Nephron (organoid): ENCODE data around the gene NRP1.
"Not testable (repeated sequence)": the region's sequence is repeated elsewhere in the genome, so short reads cannot be mapped to it uniquely, and the experiment has no call there.

Experiments used
- H3K27ac Mint-ChIP-seq, 3 experiments: 2 replicates each; pipeline ENCODE4 v1.8.0; 2020; ENCODE audit warnings: mixed read lengths in 3 of 3, mild to moderate bottlenecking in 2 of 3, moderate library complexity in 1 of 3
- H3K27me3 Mint-ChIP-seq: 2 replicates; pipeline ENCODE4 v1.8.0; 2021; ENCODE audit warnings: low read depth, mild to moderate bottlenecking, moderate library complexity, mixed read lengths
- H3K36me3 Mint-ChIP-seq: 2 replicates; pipeline ENCODE4 v1.8.0; 2020; ENCODE audit warnings: low read depth, mixed read lengths
- H3K4me1 Mint-ChIP-seq: 2 replicates; pipeline ENCODE4 v1.8.0; 2020; ENCODE audit warnings: mixed read lengths
- H3K4me3 Mint-ChIP-seq, 3 experiments: 2 replicates each; pipeline ENCODE4 v1.8.0; 2020; ENCODE audit warnings: mild to moderate bottlenecking in 3 of 3, mixed read lengths in 3 of 3, moderate library complexity in 2 of 3
- H3K9me3 Mint-ChIP-seq: 2 replicates; pipeline ENCODE4 v1.8.0; 2020; ENCODE audit warnings: mixed read lengths
- CTCF ChIP-seq, 3 experiments: fragments of 200-600 bp; sonication (generic); IDR thresholded peaks; one replicate each; pipeline ENCODE4 v1.5.0; 2021; ENCODE audit warnings: antibody characterized with exemption in 3 of 3; ENCODE audit not compliant: unreplicated experiment in 3 of 3

The NRP1 gene

DNA sequence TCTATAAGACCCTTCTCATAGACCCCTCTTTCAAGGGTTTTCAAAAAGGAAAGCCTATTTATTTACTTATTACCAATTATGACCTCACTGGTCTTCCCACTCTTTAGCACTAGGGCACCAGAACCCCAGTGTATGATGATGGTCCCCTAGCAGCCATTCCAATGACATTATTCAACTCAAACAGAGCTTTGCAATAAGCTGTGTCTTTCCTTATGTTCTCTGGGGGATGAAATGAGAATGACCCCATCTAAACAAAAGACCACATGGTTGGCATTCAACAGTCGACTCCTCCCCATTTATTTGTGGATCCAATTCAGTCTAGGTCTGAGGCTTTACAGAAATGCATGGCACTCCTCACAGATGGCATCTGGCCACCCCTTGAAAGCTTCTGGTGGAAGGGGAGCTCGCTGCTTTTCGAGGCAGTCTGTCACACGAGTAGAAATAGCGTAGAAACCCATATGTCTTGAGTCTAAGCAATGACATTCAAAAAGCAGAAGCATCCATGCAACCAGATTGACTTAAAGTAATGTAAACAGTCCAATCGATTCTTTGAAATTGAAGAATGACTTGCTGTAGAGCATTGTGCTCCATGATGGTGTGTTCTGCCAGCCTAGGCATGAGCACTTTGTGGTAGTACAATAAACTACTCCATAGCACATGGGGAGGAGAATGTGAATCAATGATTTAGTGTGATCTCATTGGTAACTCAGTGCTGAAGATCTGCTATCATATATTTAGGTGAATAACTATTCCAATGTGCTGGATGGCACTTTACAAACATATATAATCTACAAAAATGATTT, 29.8 kb downstream of the NRP1 start:
- Mint-ChIP-seq H3K27ac (peak overlapping the region in 2 of 3 experiments; percentile 16 to 72), H3K27me3 (no peaks in the 10 kb centered on the region), H3K9me3 (no peaks in the 10 kb centered on the region), H3K4me1 (peaks cover 56% of the 10 kb centered on the region), H3K36me3 (peaks cover 74% of the 10 kb centered on the region), H3K4me3 (no peak overlapping the region)
- TF ChIP-seq CTCF (IDR thresholded peaks at IDR 0.05; ENCODE audit: unreplicated experiment in 3 of 3): no peak

- TF ChIP-seq CTCF (IDR thresholded peaks at IDR 0.05; ENCODE audit: unreplicated experiment in 3 of 3): no peak
- Mint-ChIP-seq H3K27me3 (no peaks in the 10 kb centered on the region), H3K36me3 (peaks cover 68% of the 10 kb centered on the region), H3K4me1 (peaks cover 60% of the 10 kb centered on the region), H3K27ac (no peak overlapping the region), H3K4me3 (no peak overlapping the region), H3K9me3 (no peaks in the 10 kb centered on the region)
These were observed 30.5 kb downstream of the NRP1 start for GRCh38 chr10:33303988-33304387.

DNA sequence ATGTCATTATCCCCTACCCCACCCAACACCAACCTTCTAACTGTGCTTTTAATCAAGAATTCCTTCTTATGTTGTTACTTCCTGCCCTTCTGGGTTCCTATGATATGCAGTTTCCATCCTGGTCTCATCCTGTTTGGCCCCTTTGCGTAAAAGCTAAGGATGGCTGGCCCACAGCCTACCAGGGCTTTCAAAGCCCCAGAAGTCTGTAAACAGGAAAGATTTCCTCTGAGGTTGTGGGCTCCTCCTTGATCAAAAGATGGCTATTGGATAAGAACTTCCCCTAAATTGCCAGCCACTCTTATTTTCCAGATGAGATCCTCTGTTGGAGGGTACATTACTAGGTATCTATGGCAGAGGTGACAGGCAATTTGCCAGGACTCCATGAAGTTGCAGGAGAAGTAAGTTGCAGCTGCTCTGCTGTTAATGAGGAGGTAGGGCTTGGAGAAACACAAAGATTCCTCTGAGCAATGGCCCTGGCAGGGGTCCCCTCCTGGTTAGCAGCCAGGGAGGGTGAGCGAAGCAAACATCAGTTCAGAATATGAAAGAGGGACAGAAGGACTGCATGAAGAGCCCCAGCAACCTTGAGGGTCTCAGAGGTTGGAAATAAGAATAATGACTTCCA, 32.1 kb downstream of the NRP1 start:
- H3K9me3 Mint-ChIP-seq: no peaks in the 10 kb centered on the region
- peaks cover 72% of the 10 kb centered on the region for H3K4me1 Mint-ChIP-seq
- peaks cover 75% of the 10 kb centered on the region for H3K36me3 Mint-ChIP-seq
- H3K27ac Mint-ChIP-seq: peak overlapping the region; percentile 17 to 62 (median 44)
- H3K27me3 Mint-ChIP-seq: no peaks in the 10 kb centered on the region
- H3K4me3 Mint-ChIP-seq: no peak overlapping the region
- TF ChIP-seq CTCF (IDR thresholded peaks at IDR 0.05; ENCODE audit: unreplicated experiment in 3 of 3): no peak

DNA sequence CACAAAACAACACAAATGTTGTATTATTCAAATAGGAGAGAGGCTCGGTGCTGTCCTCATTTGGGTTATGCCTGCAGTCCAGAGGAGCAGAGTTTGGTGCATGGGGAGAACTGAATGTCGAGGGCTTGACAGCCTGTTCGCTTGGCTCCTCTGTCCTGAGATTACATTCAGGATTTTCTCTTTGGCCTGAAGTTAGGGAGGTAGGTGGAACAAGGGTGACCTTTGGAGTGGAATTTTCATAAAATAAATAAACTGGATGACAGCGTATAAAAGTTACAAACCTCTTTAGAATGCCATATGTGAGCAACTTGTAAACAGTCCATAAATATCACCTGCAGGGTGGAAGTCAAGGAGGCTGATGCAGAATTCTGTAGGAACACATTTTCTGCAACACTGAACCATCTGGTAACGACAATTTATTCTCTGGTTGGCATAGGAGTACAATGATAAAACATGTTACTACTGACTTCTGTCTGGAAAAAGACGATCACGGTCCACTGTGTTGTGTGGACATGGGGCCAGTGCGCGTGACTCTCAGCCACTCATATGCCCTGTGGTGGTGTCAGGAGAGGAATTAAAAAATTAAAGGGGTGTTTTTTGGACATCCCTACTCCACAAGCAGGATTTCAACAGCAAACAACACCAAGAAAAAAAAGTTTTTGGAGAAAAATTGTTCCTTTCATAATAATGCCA, 33.2 kb downstream of the NRP1 start:
- no peaks in the 10 kb centered on the region for H3K27me3 Mint-ChIP-seq
- no peak overlapping the region for H3K27ac Mint-ChIP-seq
- no peak for TF ChIP-seq CTCF (IDR thresholded peaks at IDR 0.05; ENCODE audit: unreplicated experiment in 3 of 3)
- peaks cover 62% of the 10 kb centered on the region for H3K4me1 Mint-ChIP-seq
- H3K36me3 Mint-ChIP-seq: peaks cover 77% of the 10 kb centered on the region
- H3K4me3 Mint-ChIP-seq: no peak overlapping the region
- no peaks in the 10 kb centered on the region for H3K9me3 Mint-ChIP-seq

DNA sequence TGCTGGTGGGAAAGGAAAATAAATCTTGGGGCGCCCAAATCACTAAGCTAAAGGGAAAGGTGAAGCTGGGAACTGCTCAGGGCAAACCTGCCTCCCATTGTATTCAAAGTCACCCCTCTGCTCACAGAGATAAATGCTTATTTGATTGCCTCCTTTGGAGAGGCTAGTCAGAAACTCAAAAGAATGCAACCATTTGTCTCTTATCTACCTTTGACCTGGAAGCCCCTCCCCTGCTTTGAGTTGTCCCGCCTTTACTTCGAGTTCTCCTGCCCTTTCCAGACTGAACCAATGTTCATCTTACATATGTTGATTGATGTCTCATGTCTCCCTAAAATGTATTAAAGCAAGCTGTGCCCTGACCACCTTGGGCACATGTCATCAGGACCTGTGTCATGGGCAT, 33.9 kb downstream of the NRP1 start:
- H3K4me3 Mint-ChIP-seq, H3K27me3 Mint-ChIP-seq, H3K9me3 Mint-ChIP-seq, H3K27ac Mint-ChIP-seq: not testable (repeated sequence)
- Mint-ChIP-seq H3K36me3 (peaks cover 79% of the 10 kb centered on the region), H3K4me1 (peaks cover 57% of the 10 kb centered on the region)

DNA sequence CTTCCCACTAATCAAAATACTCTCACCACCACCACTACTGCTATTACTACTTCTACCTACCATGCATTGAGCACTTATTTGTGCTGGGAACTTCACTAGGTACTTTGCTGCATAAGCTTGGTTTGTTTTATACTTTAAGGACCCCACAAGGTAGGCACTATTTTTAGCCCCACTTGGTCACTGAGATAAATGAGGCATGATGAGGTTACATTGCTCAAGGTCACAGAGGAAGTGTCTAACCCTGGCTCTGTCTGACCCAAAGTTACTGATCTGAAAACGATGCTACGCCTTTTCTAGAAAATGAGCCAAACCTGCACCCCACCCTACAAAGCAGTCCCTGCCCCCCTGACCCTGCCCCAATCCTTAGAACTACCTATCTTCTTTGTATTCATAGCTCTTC, 35.6 kb downstream of the NRP1 start:
- Mint-ChIP-seq H3K4me1 (peaks cover 54% of the 10 kb centered on the region), H3K4me3 (no peak overlapping the region), H3K9me3 (no peaks in the 10 kb centered on the region), H3K27me3 (no peaks in the 10 kb centered on the region), H3K27ac (peak overlapping the region; percentile 26 to 64 (median 53)), H3K36me3 (peaks cover 75% of the 10 kb centered on the region)
- TF ChIP-seq CTCF (IDR thresholded peaks at IDR 0.05; ENCODE audit: unreplicated experiment in 3 of 3): no peak
